Activated B cell treated with CpG ODN at 0.5 μM for 24 hours (primary cell): Measurements from ENCODE around the gene TXNL4A. TPM values are rescaled to one million over a fixed set of nuclear protein-coding genes. Genes with fewer than 3 reads are reported as not detected.
A peak's percentile ranks its signal among the peaks of the same experiment; 100 is the strongest.

Source experiments
- ATAC-seq: fragments of 200-7000 bp; cut with Tn5 transposase; one replicate; pipeline ENCODE4 v1.10.0; 2021; ENCODE audit warnings: low read depth, mild to moderate bottlenecking, moderate library complexity
- CTCF ChIA-PET: fragments of 350-600 bp; sonication (Branson Sonifier 250); formaldehyde crosslinking; loops from one replicate; lab custom pipeline; 2021; ENCODE audit warnings: antibody characterized with exemption; lab: Charles Lee
- POLR2A ChIA-PET: fragments of 350-600 bp; sonication (Branson Sonifier 250); formaldehyde crosslinking; loops from one replicate; lab custom pipeline; 2021; ENCODE audit warnings: antibody characterized with exemption; lab: Charles Lee
- DNase-seq: peaks from one replicate; pipeline ENCODE4 v3.0.0; 2022
- H3K27ac Mint-ChIP-seq: one replicate; pipeline ENCODE4 v1.8.0; 2020; ENCODE audit warnings: mixed read lengths
- H3K27me3 Mint-ChIP-seq: one replicate; pipeline ENCODE4 v1.8.0; 2021; ENCODE audit warnings: mixed read lengths
- H3K36me3 Mint-ChIP-seq: one replicate; pipeline ENCODE4 v1.8.0; 2021; ENCODE audit warnings: low read depth, mixed read lengths
- H3K4me1 Mint-ChIP-seq: one replicate; pipeline ENCODE4 v1.8.0; 2021; ENCODE audit warnings: mixed read lengths
- H3K4me3 Mint-ChIP-seq: one replicate; pipeline ENCODE4 v1.8.0; 2020; ENCODE audit warnings: mild to moderate bottlenecking, mixed read lengths
- H3K9me3 Mint-ChIP-seq: one replicate; pipeline ENCODE4 v1.8.0; 2020; ENCODE audit warnings: mixed read lengths
- CTCF ChIP-seq: fragments of 200-600 bp; IDR thresholded peaks from one replicate; pipeline ENCODE4 v1.8.0; 2022; ENCODE audit warnings: antibody characterized with exemption, mild to moderate bottlenecking
- intact Hi-C: fragments of 100-400 bp; cut with micrococcal nuclease; formaldehyde crosslinking; loops from one replicate; pipeline ENCODE4 v1.15.1; 2024
- total RNA-seq: library from RNA; stranded (reverse); gene quantifications from 2 replicates; pipeline ENCODE4 v1.2.3, GENCODE V29; 2022

TXNL4A gene
- total RNA-seq, 1 donor from 2014 or later: 94.7 TPM

- Mint-ChIP-seq H3K4me1 (peaks cover 27% of the 10 kb centered on the region), H3K4me3 (no peak overlapping the region), H3K27me3 (no peaks in the 10 kb centered on the region), H3K27ac (no peak overlapping the region), H3K9me3 (no peaks in the 10 kb centered on the region), H3K36me3 (peaks cover 15% of the 10 kb centered on the region)
- DNase-seq (no peak), ATAC-seq (no peak)
- no peak for TF ChIP-seq CTCF
- ChIA-PET CTCF (no interaction called here), POLR2A (interaction anchor here (0.7 to 3.3 kb wide), 4 partner anchors 11 to 882 kb away, joined by 3 to 20 read pairs (median 5); partner anchors contain the start of gene TXNL4A)
- intact Hi-C loops: loop anchor here (5.0 kb wide), 1 partner anchor 95 kb away; no protein-coding TSS in a partner anchor
These were observed 35.8 kb downstream of the TXNL4A start for GRCh38 chr18:79952456-79952995.

- Mint-ChIP-seq H3K27ac (peak within 1 kb of the TSS; percentile 92), H3K4me3 (peak within 1 kb of the TSS; percentile 85), H3K4me1 (peaks cover 32% of the 10 kb centered on the region), H3K36me3 (peaks cover 19% of the 10 kb centered on the region), H3K9me3 (no peaks in the 10 kb centered on the region), H3K27me3 (no peaks in the 10 kb centered on the region)
- ATAC-seq (peak; percentile 80), DNase-seq (peak; percentile 97)
- intact Hi-C loops: loop anchor here (1.0 to 5.0 kb wide), 8 partner anchors 12 to 883 kb away; partner anchors contain the start of genes ADNP2, ATP9B, CTDP1 and TXNL4A
- ChIA-PET POLR2A (interaction anchor here (0.9 to 3.3 kb wide), 5 partner anchors 11 to 82 kb away, joined by 3 to 20 read pairs (median 5); partner anchors contain the start of genes HSBP1L1, RBFA and TXNL4A), CTCF (no interaction called here)
- TF ChIP-seq CTCF: no peak
These were observed 36.6 kb downstream of the TXNL4A start, which contains the start of gene SLC66A2 for GRCh38 chr18:79951545-79952455. Gene SLC66A2, minus strand, starts transcription at chr18:79951653. Its CDS starts 727 bp downstream, at chr18:79950926.

GRCh38 chr18:79950515-79951341 lies 37.6 kb downstream of the TXNL4A start:
- Mint-ChIP-seq H3K9me3 (no peaks in the 10 kb centered on the region), H3K4me3 (peak overlapping the region; percentile 85), H3K4me1 (peaks cover 41% of the 10 kb centered on the region), H3K27me3 (no peaks in the 10 kb centered on the region), H3K36me3 (peaks cover 26% of the 10 kb centered on the region), H3K27ac (peak overlapping the region; percentile 92)
- TF ChIP-seq CTCF: no peak
- intact Hi-C loops: loop anchor here (1.0 to 5.0 kb wide), 8 partner anchors 13 to 882 kb away; partner anchors contain the start of genes ADNP2, ATP9B, CTDP1 and TXNL4A
- DNase-seq: peak; percentile 41
- ChIA-PET POLR2A (interaction anchor here (1.0 to 3.3 kb wide), 7 partner anchors 9 to 272 kb away, joined by 4 to 20 read pairs (median 4); partner anchors contain the start of genes HSBP1L1, RBFA and TXNL4A), CTCF (no interaction called here)
- ATAC-seq: peak; percentile 23

- Mint-ChIP-seq H3K36me3 (peaks cover 26% of the 10 kb centered on the region), H3K27me3 (no peaks in the 10 kb centered on the region), H3K4me3 (peak overlapping the region; percentile 85), H3K4me1 (peaks cover 49% of the 10 kb centered on the region), H3K9me3 (no peaks in the 10 kb centered on the region), H3K27ac (peak overlapping the region; percentile 92)
- no peak for TF ChIP-seq CTCF
- DNase-seq (no peak), ATAC-seq (peak; percentile 56)
- POLR2A ChIA-PET: interaction anchor here (0.7 to 3.3 kb wide), 9 partner anchors 13 to 271 kb away, joined by 3 to 20 read pairs (median 4); partner anchors contain the start of genes HSBP1L1, RBFA and TXNL4A
- CTCF ChIA-PET: no interaction called here
- intact Hi-C loops: loop anchor here (2.0 to 5.0 kb wide), 5 partner anchors 38 to 881 kb away; partner anchors contain the start of genes ADNP2 and ATP9B
These were observed 38.5 kb downstream of the TXNL4A start for GRCh38 chr18:79949697-79950487.
